PC-9 (cell line): Measurements from ENCODE around the gene KRTAP10-9.
"Not testable (repeated sequence)": the region's sequence is repeated elsewhere in the genome, so short reads cannot be mapped to it uniquely, and the experiment has no call there.

Experiments
- EZH2 ChIP-seq: fragments of 200-600 bp; sonication (generic); IDR thresholded peaks from 2 replicates; pipeline ENCODE4 v1.8.0; 2017; ENCODE audit warnings: antibody characterized with exemption, low read depth
- TF ChIP-seq, protein P1 (sequence below): fragments of 200-600 bp; sonication (generic); conservative IDR thresholded peaks from 2 replicates; pipeline ENCODE4 v1.6.1; 2017; ENCODE audit warnings: mixed run types, antibody characterized with exemption, mild to moderate bottlenecking, moderate library complexity

DNA sequence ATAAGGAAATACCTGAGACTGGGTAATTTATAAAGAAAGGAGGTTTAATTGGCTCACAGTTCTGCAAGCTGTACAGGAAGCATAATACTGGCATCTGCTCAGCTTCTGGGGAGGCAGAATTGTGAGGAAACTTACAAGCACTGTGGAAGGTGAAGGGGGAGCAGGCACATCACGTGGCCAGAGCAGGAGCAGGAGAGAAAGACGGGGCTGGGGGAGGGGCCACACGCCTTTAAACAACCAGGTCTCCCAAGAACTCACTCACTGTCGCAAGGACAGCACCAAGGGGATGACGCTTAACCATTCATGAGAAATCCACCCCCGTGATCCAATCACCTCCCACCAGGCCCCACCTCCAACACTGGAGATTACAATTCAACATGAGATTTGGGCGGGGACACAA lies 34.7 kb downstream of the KRTAP10-9 start:
- TF ChIP-seq, protein P1, sequence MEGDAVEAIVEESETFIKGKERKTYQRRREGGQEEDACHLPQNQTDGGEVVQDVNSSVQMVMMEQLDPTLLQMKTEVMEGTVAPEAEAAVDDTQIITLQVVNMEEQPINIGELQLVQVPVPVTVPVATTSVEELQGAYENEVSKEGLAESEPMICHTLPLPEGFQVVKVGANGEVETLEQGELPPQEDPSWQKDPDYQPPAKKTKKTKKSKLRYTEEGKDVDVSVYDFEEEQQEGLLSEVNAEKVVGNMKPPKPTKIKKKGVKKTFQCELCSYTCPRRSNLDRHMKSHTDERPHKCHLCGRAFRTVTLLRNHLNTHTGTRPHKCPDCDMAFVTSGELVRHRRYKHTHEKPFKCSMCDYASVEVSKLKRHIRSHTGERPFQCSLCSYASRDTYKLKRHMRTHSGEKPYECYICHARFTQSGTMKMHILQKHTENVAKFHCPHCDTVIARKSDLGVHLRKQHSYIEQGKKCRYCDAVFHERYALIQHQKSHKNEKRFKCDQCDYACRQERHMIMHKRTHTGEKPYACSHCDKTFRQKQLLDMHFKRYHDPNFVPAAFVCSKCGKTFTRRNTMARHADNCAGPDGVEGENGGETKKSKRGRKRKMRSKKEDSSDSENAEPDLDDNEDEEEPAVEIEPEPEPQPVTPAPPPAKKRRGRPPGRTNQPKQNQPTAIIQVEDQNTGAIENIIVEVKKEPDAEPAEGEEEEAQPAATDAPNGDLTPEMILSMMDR = not testable (repeated sequence)
- TF ChIP-seq EZH2 = not testable (repeated sequence)
